K562 (cell line): ENCODE results near the gene TRANK1. TPM values are rescaled to one million over a fixed set of nuclear protein-coding genes. Genes with fewer than 3 reads are reported as not detected.

Experiments
- ATAC-seq: fragments of 200-7000 bp; cut with Tn5 transposase; 3 replicates; pipeline ENCODE4 v1.9.1; 2020; ENCODE audit warnings: moderate library complexity
- BruUV-seq: library from RNA; stranded (reverse); fragments of 400-500 nt; replicated peaks from 2 replicates; lab custom pipeline; 2021; lab: Mats Ljungman, UMichigan
- CTCF ChIA-PET: fragments of 300-600 bp; formaldehyde crosslinking; extraction: SDS; loops from one replicate; lab custom pipeline; 2021; ENCODE audit warnings: low intra/inter-chr PET ratio; lab: Yijun Ruan, JAX
- POLR2A ChIA-PET: fragments of 300-600, 350-650 bp; sonication (Branson Sonifier 250); formaldehyde crosslinking; extraction: SDS; loops from one replicate; lab custom pipeline; 2021; ENCODE audit warnings: antibody characterized with exemption, inconsistent platforms; lab: Yijun Ruan, JAX
- DNase-seq, 4 experiments: peaks; one replicate each; pipeline versions ENCODE4 v3.0.0 to v3.0.0-alpha.2; 2011 to 2018; ENCODE audit warnings: low spot score in 3 of 4, mixed read lengths in 3 of 4; ENCODE audit errors: extremely low read depth in 1 of 4
- FAIRE-seq: peaks from 2 replicates; lab custom pipeline; 2011; peaks lifted over from hg19 to GRCh38; lab: Jason Lieb, UNC
- H2AFZ ChIP-seq: 2 replicates; pipeline ENCODE4 v1.6.0; 2011; ENCODE audit warnings: low read depth, low read length, control low read depth, inconsistent platforms
- H3K27ac ChIP-seq: fragments of 200-600 bp; 3 replicates; pipeline ENCODE4 v1.8.0; 2011; ENCODE audit warnings: low read depth, mild to moderate bottlenecking, control low read depth, inconsistent platforms, low read length, moderate library complexity, mixed read lengths; ENCODE audit errors: extremely low read depth
- H3K27me3 ChIP-seq, 2 experiments: fragments of 300-600 bp in 1 of 2; 2 replicates in 1 of 2; 3 replicates in 1 of 2; pipeline versions ENCODE4 v1.6.0 to v1.8.0; 2011; ENCODE audit warnings: inconsistent platforms in 2 of 2, low read length in 2 of 2, mild to moderate bottlenecking in 1 of 2, mixed read lengths in 1 of 2, moderate library complexity in 1 of 2; ENCODE audit not compliant: control insufficient read depth in 2 of 2, insufficient read depth in 2 of 2
- H3K36me3 ChIP-seq: fragments of 300-600 bp; 3 replicates; pipeline ENCODE4 v1.8.0; 2011; ENCODE audit warnings: mild to moderate bottlenecking, low read length, inconsistent platforms; ENCODE audit not compliant: control insufficient read depth, insufficient read depth
- H3K4me1 ChIP-seq, 2 experiments: fragments of 200-600 bp in 1 of 2; replicated peaks in 1 of 2; 2 replicates in 1 of 2; 3 replicates in 1 of 2; pipeline versions ENCODE4 v1.5.1 to v1.8.0; 2011; ENCODE audit warnings: inconsistent platforms in 2 of 2, low read length in 2 of 2, mild to moderate bottlenecking in 1 of 2, mixed read lengths in 1 of 2, moderate library complexity in 1 of 2; ENCODE audit not compliant: control insufficient read depth in 2 of 2, insufficient read depth in 2 of 2
- H3K4me2 ChIP-seq: 2 replicates; pipeline ENCODE4 v1.6.1; 2011; ENCODE audit warnings: low read length, control low read depth, inconsistent platforms, mixed read lengths; ENCODE audit not compliant: insufficient read depth
- H3K4me3 ChIP-seq: fragments of 200-600 bp; sonication (generic), shearing (Covaris generic); 2 replicates; pipeline ENCODE4 v1.5.1; 2016; ENCODE audit warnings: control low read depth, inconsistent platforms
- H3K79me2 ChIP-seq: fragments of 200-600 bp; 3 replicates; pipeline ENCODE4 v1.8.0; 2011; ENCODE audit warnings: low read length, inconsistent platforms; ENCODE audit not compliant: control insufficient read depth, insufficient read depth
- H3K9ac ChIP-seq, 2 experiments: 2 replicates each; pipeline versions ENCODE4 v1.6.0 to v1.6.1; 2011; ENCODE audit warnings: low read depth in 2 of 2, low read length in 2 of 2, control low read depth in 1 of 2, inconsistent platforms in 1 of 2, mild to moderate bottlenecking in 1 of 2, mixed read lengths in 1 of 2; ENCODE audit not compliant: insufficient read depth in 1 of 2
- H3K9me1 ChIP-seq: one replicate; pipeline ENCODE4 v1.6.0; 2011; ENCODE audit warnings: inconsistent platforms, mild to moderate bottlenecking, low read length, moderate library complexity; ENCODE audit not compliant: control insufficient read depth, insufficient read depth
- H3K9me3 ChIP-seq: replicated peaks from 2 replicates; pipeline ENCODE4 v1.5.1; 2011; ENCODE audit warnings: low read depth, low read length, inconsistent platforms; ENCODE audit not compliant: control insufficient read depth, insufficient read depth
- H4K20me1 ChIP-seq: replicated peaks from 2 replicates; pipeline ENCODE4 v1.6.1; 2011; ENCODE audit warnings: low read length, inconsistent platforms, mixed read lengths; ENCODE audit not compliant: control insufficient read depth, insufficient read depth
- FOXK2 ChIP-seq, 2 experiments: fragments of 450-650 bp; IDR thresholded peaks in 1 of 2; conservative IDR thresholded peaks in 1 of 2; 2 replicates each; pipeline ENCODE4 v1.6.1; 2016; ENCODE audit warnings: low read depth in 2 of 2, mild to moderate bottlenecking in 1 of 2
- PHB2 ChIP-seq: fragments of 450-650 bp; IDR thresholded peaks from 2 replicates; pipeline ENCODE4 v1.6.1; 2017; ENCODE audit warnings: low read depth
- TAF9B ChIP-seq: fragments of 450-650 bp; IDR thresholded peaks from 2 replicates; pipeline ENCODE4 v1.6.1; 2018; ENCODE audit warnings: mild to moderate bottlenecking; ENCODE audit not compliant: partially characterized antibody
- ZC3H4 ChIP-seq: sonication (generic); formaldehyde crosslinking; IDR thresholded peaks from 2 replicates; pipeline ENCODE4 v1.9.0; 2021; ENCODE audit warnings: missing genetic modification reagents, borderline replicate concordance
- WGBS: fragments of 100-300 bp; shearing (Covaris generic); methylation state at CpG from one replicate; pipeline ENCODE4 v1.1.6; 2016; ENCODE audit warnings: low coverage, mixed read lengths; ENCODE audit not compliant: insufficient coverage; ENCODE audit errors: missing lambda C conversion rate; 5-methylcytosine and 5-hydroxymethylcytosine counted together
- in situ Hi-C: fragments of 300-500 bp; cut with MboI; formaldehyde crosslinking; loops from 4 replicates; pipeline ENCODE4 v1.15.0; 2018; ENCODE audit warnings: inconsistent platforms, mixed read lengths
- intact Hi-C: fragments of 100-400 bp; cut with micrococcal nuclease; formaldehyde crosslinking; loops from 2 replicates; pipeline ENCODE4 v1.14.2; 2022
- polyA plus RNA-seq, 8 experiments: library from polyadenylated mRNA; depleted of rRNA in 4 of 8; stranded (reverse) in 5 of 8; unstranded in 3 of 8; fragments of >200 nt; fragmentation: Nextera tagmentation in 2 of 8; fragmentation: Illumina TruSeq in 1 of 8; extraction: Ambion mirVana in 2 of 8; extraction: Trizol in 1 of 8; gene quantifications; 2 replicates each; pipeline versions ENCODE4 v1.2.1 to v1.2.3, GENCODE V29; 2011 to 2014; ENCODE audit warnings: inconsistent platforms in 1 of 8, missing spikeins in 1 of 8
- total RNA-seq, 7 experiments: library from RNA; depleted of rRNA in 6 of 7; stranded (reverse); fragments of >200 nt in 6 of 7; fragmentation: Illumina TruSeq in 2 of 7; extraction: Trizol in 2 of 7; gene quantifications; 2 replicates each; pipeline versions ENCODE4 v1.2.1 to v1.2.3, GENCODE V29; 2011 to 2021; ENCODE audit warnings: low replicate concordance in 1 of 7
- TF ChIP-seq, protein P1 (sequence below): sonication (generic); formaldehyde crosslinking; IDR thresholded peaks from 2 replicates; pipeline ENCODE4 v1.8.0; 2022; ENCODE audit warnings: mild to moderate bottlenecking, low read depth, missing genetic modification reagents
- TF ChIP-seq, protein P2 (sequence below): sonication (generic); IDR thresholded peaks from 2 replicates; pipeline ENCODE4 v1.6.1; 2016

Gene TRANK1
- total and polyA plus RNA-seq, 9 of the 15 experiments (the other 6 are each of a cell fraction or from before 2014, with no cell fraction given) = 0.41 to 5.3 (median 2.1) TPM

DNA sequence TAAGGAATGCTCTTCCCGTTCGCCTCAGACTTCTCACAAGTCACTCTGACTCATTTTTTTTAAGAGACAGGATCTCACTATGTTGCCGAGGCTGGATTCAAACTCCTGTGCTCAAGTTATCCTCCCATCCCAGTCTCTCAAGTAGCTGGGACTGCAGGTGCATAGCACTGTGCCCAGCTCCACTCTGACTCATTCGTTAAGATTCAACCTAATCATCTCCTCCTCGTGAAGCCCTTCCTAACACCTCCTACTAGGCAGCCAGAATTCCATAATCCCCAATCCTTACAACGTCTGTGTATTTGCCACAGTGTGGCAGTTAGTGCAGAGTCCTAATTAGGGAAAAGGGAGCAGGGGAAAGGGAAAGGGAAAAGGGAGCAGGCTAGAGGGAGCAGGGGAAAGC is 154.1 kb downstream of the TRANK1 start:
- intact Hi-C loops = no loop called here
- no TSS peak for BruUV-seq
- H3K79me2 ChIP-seq = no peaks in the 10 kb centered on the region
- no peaks in the 10 kb centered on the region for H3K9me3 ChIP-seq
- TF ChIP-seq, protein P1, sequence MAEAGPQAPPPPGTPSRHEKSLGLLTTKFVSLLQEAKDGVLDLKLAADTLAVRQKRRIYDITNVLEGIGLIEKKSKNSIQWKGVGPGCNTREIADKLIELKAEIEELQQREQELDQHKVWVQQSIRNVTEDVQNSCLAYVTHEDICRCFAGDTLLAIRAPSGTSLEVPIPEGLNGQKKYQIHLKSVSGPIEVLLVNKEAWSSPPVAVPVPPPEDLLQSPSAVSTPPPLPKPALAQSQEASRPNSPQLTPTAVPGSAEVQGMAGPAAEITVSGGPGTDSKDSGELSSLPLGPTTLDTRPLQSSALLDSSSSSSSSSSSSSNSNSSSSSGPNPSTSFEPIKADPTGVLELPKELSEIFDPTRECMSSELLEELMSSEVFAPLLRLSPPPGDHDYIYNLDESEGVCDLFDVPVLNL (CRISPR knock-in tag) = no peak
- TF ChIP-seq FOXK2 (conservative IDR thresholded peaks at IDR 0.05 in 1 of 2, IDR thresholded peaks at IDR 0.05 in 1 of 2; ENCODE audit: low read depth in 2 of 2) (no peak), ZC3H4 (CRISPR knock-in tag) (no peak), TAF9B (no peak), PHB2 (no peak)
- TF ChIP-seq, protein P2, sequence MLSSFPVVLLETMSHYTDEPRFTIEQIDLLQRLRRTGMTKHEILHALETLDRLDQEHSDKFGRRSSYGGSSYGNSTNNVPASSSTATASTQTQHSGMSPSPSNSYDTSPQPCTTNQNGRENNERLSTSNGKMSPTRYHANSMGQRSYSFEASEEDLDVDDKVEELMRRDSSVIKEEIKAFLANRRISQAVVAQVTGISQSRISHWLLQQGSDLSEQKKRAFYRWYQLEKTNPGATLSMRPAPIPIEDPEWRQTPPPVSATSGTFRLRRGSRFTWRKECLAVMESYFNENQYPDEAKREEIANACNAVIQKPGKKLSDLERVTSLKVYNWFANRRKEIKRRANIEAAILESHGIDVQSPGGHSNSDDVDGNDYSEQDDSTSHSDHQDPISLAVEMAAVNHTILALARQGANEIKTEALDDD = no peak
- TF ChIP-seq, all 486 proteins: peak for 0
- 2% methylated on average over 6 of the region's 6 CpGs for WGBS
- no peak overlapping the region for H3K4me3 ChIP-seq
- ATAC-seq (no peak), FAIRE-seq (no peak), DNase-seq (no peak)
- peaks cover 0 to 2% of the 10 kb centered on the region in 2 experiments; a peak in 1 of 5 replicates for H3K27me3 ChIP-seq
- H3K36me3 ChIP-seq = no peaks in the 10 kb centered on the region
- no peak overlapping the region for H2AFZ ChIP-seq
- in situ Hi-C loops = no loop called here
- H3K27ac ChIP-seq = no peak overlapping the region
- no peak overlapping the region for H3K4me2 ChIP-seq
- no peaks in the 10 kb centered on the region for H3K4me1 ChIP-seq
- H4K20me1 ChIP-seq = no peaks in the 10 kb centered on the region
- ChIA-PET CTCF (interaction anchor here (0.6 kb wide), 1 partner anchor 343 kb away, joined by 5 read pairs; no protein-coding TSS in a partner anchor), POLR2A (no interaction called here)
- no peaks in the 10 kb centered on the region for H3K9me1 ChIP-seq
- H3K9ac ChIP-seq = no peak overlapping the region
